Renal cortex interstitium (tissue), 11 donors: Measurements from ENCODE around the gene EPN2. TPM values are rescaled to one million over a fixed set of nuclear protein-coding genes. Genes with fewer than 3 reads are reported as not detected.
A peak's percentile ranks its signal among the peaks of the same experiment; 100 is the strongest.

Experiments
- DNase-seq, 11 donors: peaks; one replicate each; pipeline ENCODE4 v3.0.0-alpha.2; 2013; ENCODE audit warnings: low read depth in 9 of 11, low spot score in 4 of 11; ENCODE audit errors: extremely low read depth in 1 of 11
- polyA plus RNA-seq, 3 donors: library from polyadenylated mRNA; unstranded; fragments of 120-200 nt; gene quantifications; one replicate each; pipeline ENCODE4 v1.2.1, GENCODE V29; 2013; ENCODE audit not compliant: insufficient read length in 3 of 3

Gene EPN2
- polyA plus RNA-seq, 3 donors, result 45.8 to 52.2 (median 48.6) TPM

GRCh38 chr17:19315104-19315503 is 77.9 kb downstream of the EPN2 start:
- no peak for DNase-seq

GRCh38 chr17:19316761-19317358 is 79.7 kb downstream of the EPN2 start:
- peak in 8 of 11 donors; percentile 38 to 75 (median 55) for DNase-seq

DNA sequence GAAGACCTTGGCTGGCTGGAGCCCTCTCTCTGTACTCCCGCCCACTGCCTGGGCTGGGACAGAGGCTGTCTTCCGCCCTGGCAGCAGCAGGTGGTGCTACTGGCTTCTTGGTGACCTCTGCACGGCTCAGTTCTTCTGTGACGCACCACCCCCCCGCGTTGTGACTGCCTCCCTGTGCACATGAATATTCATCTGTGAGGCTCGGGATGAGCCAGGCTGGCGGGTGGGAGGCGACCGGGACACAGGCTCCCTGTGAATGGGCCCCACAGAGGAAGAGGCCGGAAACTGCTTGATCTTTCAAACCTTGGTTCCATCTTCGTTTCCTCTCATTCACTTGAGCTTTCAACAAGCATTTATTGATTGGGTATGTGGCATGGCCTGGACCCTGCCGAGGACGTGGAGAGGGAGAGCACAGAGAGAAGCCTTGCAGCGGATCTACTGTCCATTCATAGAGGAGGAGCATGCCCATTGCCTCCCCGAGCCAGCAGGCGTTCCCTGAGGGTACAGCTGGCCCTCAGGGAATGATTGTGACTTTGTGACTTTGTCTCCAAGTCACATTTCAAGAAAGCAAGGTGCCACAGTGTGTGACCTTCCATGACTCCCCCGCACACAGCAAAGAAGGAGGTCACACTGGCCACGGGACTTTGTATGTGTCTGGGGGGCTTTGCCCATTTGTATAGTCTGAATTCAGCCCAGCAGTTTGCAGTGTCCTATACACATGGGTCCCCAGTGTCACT is 80.4 kb downstream of the EPN2 start:
- DNase-seq, result peak; percentile 66 to 95 (median 88)

- DNase-seq, result no peak
These were observed 81.4 kb downstream of the EPN2 start for GRCh38 chr17:19318611-19319010.

DNA sequence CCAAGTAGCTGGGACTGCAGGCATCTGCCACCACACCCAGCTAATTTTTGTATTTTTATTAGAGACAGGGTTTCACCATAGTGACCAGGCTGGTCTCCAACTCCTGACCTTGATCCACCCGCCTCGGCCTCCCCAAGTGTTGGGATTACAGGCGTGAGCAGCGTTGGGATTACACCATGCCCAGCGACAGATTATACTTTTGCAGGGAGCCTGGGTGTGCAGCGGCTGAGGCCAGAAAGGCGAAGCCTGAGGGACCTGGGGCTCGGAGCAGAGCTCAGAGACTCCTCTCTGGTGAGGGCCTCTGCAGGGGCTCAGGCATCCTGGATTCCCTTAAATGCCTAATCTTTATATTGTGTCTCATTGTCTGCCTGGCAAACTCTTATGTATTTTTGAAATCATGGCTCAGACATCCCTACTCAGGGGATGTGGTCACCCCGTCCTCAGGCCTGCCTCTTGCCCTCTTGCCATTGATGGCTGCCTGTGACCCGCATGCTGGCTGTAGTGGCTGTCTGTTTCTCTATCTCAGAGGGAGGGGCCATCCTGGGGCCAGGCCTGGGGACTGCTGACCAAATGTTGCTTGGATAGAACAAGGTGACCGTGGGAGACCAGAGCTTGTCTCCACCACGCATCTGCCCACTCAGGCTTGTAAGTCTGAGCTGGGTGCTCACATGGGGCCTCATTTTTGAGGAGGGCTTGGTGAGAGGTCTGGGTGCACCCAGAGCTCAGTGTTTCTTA is 82.8 kb downstream of the EPN2 start:
- no peak for DNase-seq

DNA sequence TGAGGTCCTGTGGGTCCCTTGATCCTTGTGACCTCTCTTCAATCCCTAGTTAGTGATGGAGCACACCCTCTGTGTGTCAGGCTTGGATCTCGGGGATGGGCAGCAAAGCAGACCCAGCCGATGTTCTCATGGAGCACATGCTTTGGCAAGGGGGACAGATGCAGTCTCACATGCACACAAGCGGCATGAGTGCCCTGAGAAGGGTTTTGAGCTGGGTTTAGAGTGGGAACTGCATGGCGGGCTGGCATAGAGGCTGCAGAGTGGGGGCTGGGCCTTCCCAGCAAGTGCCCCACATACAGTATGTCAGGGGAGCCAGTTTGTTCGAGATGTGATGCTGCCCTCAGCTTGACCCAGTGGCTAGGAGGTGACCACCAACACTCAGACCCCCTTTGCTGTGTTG is 83.7 kb downstream of the EPN2 start:
- DNase-seq, result no peak

- DNase-seq, result no peak
These were observed 84.4 kb downstream of the EPN2 start for GRCh38 chr17:19321481-19322128.

DNA sequence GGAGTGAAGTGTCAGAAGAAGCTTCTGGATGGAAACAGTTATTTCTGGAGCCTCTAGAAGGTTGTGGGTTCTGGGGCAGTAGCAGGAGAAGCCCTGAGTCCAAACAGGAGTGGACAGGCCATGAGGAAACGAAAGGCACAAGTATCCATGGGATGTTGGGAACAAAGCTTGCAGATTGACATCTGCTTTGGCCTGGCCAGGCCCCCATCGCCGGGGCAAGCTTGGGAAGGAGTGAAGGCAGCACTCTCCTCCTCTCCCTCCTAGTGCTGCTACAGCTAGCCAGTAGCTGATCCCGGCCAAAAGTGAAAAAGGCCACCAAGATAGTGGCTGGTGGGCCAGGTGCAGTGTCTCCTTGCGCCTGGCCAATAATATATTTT is 85.0 kb downstream of the EPN2 start:
- DNase-seq, result no peak

GRCh38 chr17:19322861-19323260 is 85.7 kb downstream of the EPN2 start:
- DNase-seq, result no peak

GRCh38 chr17:19325542-19325941 is 88.4 kb downstream of the EPN2 start:
- DNase-seq, result no peak

DNA sequence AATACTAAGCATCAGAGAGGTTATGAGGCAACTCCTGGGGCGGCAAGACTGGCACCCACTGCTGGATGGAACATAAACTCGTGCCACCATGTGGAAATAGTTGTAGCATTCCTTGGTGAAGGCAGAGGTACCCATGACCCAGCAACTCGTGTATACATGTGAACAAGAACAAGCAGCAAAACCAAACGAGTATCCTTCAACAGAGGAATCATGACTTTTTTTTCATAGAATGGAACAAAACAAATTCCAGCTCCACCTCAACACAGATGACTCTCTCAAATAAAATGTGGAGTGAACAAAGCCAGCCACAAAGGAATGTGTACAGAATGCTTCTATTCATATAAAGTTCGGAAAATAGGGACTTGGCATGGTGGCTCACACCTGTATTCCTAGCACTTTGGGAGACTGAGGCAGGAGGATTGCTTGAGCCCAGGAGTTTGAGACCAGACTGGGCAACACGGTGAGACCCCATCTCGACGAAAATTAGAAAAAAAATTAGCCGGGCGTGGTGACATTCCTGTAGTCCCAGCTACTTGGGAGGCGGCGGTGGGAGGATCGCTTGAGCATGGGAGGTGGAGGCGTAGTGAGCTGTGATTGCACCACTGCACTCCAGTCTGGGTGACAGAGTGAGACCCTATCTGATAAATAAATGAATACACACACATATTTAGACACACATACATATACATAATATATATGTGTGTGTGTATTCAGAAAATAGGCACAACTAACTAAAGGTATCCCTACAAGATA is 90.0 kb downstream of the EPN2 start:
- no peak for DNase-seq

DNA sequence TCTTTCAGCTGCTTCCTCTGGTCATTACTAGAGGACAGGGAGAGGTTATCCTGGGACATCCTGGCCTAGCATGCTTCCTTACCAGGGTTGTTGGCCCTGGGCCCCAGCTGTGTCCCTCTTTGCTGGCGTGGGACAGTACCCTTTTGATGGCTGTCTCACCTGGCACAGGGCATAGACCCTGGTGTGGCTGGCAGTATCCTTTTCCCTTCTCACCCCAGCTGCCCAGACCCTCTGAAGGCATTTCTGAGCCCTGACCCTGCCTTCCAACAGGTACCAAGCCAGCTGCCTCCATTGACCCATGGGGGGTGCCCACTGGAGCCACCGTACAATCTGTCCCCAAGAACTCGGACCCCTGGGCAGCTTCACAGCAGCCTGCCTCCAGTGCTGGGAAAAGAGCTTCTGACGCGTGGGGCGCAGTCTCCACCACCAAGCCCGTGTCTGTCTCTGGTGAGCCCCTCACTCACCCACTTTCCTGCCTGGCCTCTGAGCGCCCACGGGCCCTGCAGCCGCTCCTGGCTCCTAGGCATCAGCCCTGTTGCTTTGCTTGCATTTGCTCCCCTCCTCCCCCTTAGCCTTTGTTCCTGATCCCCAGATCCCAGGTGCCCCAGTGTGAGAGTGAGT is 91.4 kb downstream of the EPN2 start:
- no peak for DNase-seq

- no peak for DNase-seq
These were observed 92.0 kb downstream of the EPN2 start for GRCh38 chr17:19329136-19329535.

DNA sequence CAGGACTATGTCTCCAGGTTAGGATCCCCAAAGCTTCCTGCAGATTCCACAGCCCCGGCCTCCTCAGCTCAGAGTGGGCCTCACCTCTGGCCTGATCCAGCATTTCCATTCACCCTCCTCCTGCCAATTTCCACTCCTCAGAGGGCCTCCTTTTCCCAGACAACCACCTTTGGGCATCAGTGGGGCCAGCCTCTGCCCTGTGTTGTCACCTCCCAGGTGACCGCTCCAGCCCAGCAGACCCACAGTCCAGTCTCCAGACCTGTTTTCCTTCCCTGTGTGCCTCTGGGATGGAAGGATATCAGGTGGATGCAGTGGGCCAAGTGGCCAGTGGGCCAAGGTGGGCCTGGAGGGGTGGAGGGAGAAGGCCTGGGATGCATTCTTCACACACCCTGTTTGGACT is 92.7 kb downstream of the EPN2 start:
- DNase-seq, result no peak

GRCh38 chr17:19330271-19330670 is 93.1 kb downstream of the EPN2 start:
- no peak for DNase-seq

DNA sequence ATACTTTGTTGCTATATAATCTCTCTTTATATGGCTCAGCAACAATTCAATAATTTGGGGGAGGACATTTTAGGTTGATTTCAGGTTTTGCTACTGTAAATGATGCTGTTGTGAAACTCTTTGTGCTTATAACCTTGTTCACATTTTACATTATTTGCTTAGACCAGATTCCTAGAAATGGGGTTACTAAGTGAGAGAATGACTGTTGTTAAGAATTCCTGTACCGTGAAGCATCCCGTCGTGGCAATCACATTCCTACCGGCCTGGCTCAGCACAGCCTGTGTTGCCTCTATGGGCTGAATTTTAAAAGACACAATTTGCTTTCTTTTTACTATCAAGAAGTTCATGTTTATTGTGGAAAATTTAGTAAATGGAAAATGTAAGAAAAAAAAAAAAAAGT is 94.0 kb downstream of the EPN2 start:
- no peak for DNase-seq

DNA sequence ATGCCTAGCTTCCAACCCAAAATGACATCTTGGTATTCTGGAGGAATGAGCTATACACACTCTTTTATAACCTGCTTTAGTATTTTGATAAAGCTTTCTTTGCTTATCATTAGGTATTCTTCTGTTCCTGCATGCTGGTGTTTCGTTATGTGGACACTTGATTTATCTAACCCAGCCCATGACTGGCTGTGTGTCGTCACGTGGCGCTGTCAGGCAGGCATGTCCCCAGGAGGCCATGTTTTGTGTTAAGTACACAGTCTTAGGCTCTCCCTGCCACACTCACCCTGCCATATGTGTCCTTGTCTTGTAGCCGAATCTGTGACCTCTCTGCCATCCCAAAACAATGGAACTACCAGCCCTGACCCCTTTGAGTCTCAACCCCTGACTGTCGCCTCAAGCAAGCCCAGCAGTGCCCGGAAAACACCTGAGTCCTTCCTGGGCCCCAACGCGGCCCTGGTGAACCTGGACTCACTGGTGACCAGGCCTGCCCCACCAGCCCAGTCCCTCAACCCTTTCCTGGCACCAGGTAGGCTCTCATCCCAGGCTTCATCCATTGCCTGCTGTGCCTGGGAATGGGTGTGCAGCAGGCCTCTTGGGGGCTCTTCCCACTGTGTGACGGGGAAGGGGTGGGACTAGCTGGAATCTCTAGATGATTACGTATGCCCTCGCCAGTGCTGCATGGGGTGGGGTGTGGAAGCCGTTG is 94.5 kb downstream of the EPN2 start:
- no peak for DNase-seq
